ENCODE data around the gene USP31.
"Not testable (repeated sequence)": the region's sequence is repeated elsewhere in the genome, so short reads cannot be mapped to it uniquely, and the experiment has no call there.

USP31 gene

GRCh38 chr16:23156110-23156509 lies 6.9 kb upstream of the USP31 start:
- DNase-seq (ENCODE audit: low spot score) = no peak

GRCh38 chr16:23155445-23156049 lies 6.3 kb upstream of the USP31 start:
- peak; percentile 31 for DNase-seq (ENCODE audit: low spot score)

- DNase-seq (ENCODE audit: low spot score) = no peak
Measured at GRCh38 chr16:23152386-23153178, 3.3 kb upstream of the USP31 start.

- no peak for DNase-seq (ENCODE audit: low spot score)
Measured at GRCh38 chr16:23149993-23150364, 727 bp upstream of the USP31 start.

GRCh38 chr16:23148513-23149266 lies 562 bp downstream of the USP31 start:
- peak; percentile 61 for DNase-seq (ENCODE audit: low spot score)

GRCh38 chr16:23148166-23148512 lies 1.1 kb downstream of the USP31 start:
- no peak for DNase-seq (ENCODE audit: low spot score)

GRCh38 chr16:23147666-23148065 lies 1.6 kb downstream of the USP31 start:
- no peak for DNase-seq (ENCODE audit: low spot score)

- DNase-seq (ENCODE audit: low spot score) = no peak
Measured at GRCh38 chr16:23146877-23147601, 2.2 kb downstream of the USP31 start.

- DNase-seq (ENCODE audit: low spot score) = no peak
Measured at GRCh38 chr16:23145608-23146007, 3.6 kb downstream of the USP31 start.

- DNase-seq (ENCODE audit: low spot score) = no peak
Measured at GRCh38 chr16:23145186-23145585, 4.1 kb downstream of the USP31 start.

GRCh38 chr16:23144393-23144792 lies 4.9 kb downstream of the USP31 start:
- not testable (repeated sequence) for DNase-seq (ENCODE audit: low spot score)

- DNase-seq (ENCODE audit: low spot score) = no peak
Measured at GRCh38 chr16:23143391-23143790, 5.9 kb downstream of the USP31 start.

GRCh38 chr16:23141959-23142740 lies 7.1 kb downstream of the USP31 start:
- no peak for DNase-seq (ENCODE audit: low spot score)

GRCh38 chr16:23141500-23141899 lies 7.8 kb downstream of the USP31 start:
- DNase-seq (ENCODE audit: low spot score) = no peak

GRCh38 chr16:23141033-23141432 lies 8.2 kb downstream of the USP31 start:
- no peak for DNase-seq (ENCODE audit: low spot score)

- no peak for DNase-seq (ENCODE audit: low spot score)
Measured at GRCh38 chr16:23140107-23140506, 9.1 kb downstream of the USP31 start.

GRCh38 chr16:23137818-23138217 lies 11.4 kb downstream of the USP31 start:
- DNase-seq (ENCODE audit: low spot score) = no peak

- no peak for DNase-seq (ENCODE audit: low spot score)
Measured at GRCh38 chr16:23137256-23137655, 12.0 kb downstream of the USP31 start.

- DNase-seq (ENCODE audit: low spot score) = no peak
Measured at GRCh38 chr16:23134274-23134673, 15.0 kb downstream of the USP31 start.

- no peak for DNase-seq (ENCODE audit: low spot score)
Measured at GRCh38 chr16:23132775-23133463, 16.3 kb downstream of the USP31 start.
